ENCODE data around the gene CRADD. TPM values are rescaled to one million over a fixed set of nuclear protein-coding genes. Genes with fewer than 3 reads are reported as not detected.
A peak's percentile ranks its signal among the peaks of the same experiment; 100 is the strongest.

The CRADD gene
- total and polyA plus RNA-seq, 2 of the 4 experiments (the other 2 are of a cell fraction): 11.1 to 14.0 TPM

DNA sequence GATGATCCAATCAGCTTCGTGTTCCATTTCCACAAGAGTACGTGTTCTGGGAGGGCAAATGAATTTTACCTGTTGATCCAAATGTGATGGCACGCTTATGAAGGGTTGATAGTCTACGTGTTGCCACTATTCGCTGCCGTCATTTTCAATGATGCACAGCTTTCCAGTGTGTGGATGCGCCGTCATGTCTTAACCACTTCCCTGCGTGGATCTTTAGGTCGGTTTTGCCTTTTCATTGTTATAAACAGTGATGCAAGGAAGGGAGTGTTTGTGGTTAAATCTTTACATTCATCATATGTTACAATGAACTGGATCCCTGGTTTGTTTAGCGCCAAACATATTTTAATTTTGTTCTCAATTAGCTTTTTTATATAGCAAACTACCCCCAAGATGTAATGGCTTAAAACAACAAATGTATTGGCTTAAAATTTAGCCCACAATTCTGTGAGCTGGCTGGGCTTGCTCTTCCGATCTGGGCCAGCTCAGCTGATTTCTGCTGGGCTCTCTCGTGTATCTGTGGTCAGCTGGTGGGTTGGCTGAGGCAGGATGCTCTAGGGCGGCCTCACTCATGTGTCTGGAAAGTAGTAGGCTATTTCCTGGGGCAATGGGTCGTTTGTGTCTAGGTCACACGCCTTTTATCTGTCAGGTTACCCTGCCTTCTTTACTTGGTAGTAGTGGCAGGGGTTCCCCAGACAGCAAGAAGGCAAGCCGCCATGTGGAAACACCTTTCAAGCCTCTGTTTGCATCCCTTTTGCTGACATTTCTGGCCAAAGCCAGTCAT is 176.7 kb downstream of the CRADD start:
- no peak overlapping the region for H3K23ac ChIP-seq (ENCODE audit: low read depth, low read length)
- in situ Hi-C loops (cut with MboI; ENCODE audit: low sequenced_read_pairs): no loop called here
- H3K4ac ChIP-seq (ENCODE audit: low read depth, low read length): no peak overlapping the region
- no peak overlapping the region for H2BK5ac ChIP-seq (ENCODE audit: low read depth, low read length, poor library complexity, severe bottlenecking)
- no peak overlapping the region; the same call in none of the 2 replicates for H4K91ac ChIP-seq (ENCODE audit: insufficient read depth, low read depth, low read length)
- intact Hi-C loops (cut with micrococcal nuclease): no loop called here
- no peak for ATAC-seq (ENCODE audit: low read depth)
- no peaks in the 10 kb centered on the region for H3K27me3 ChIP-seq (ENCODE audit: control insufficient read depth, insufficient read depth, low read length)
- no peak overlapping the region for H3K4me3 ChIP-seq (ENCODE audit: insufficient read depth, low read depth, low read length)
- H3K14ac ChIP-seq (replicated peaks; ENCODE audit: low read depth, low read length): no peak overlapping the region; the same call in 1 of the 2 replicates
- H2AK5ac ChIP-seq (ENCODE audit: low read depth, low read length): peak overlapping the region; percentile 17; the same call in 1 of the 2 replicates
- TF ChIP-seq CEBPB (IDR thresholded peaks at IDR 0.05; ENCODE audit: low read depth, low read length): no peak
- no peak for TF ChIP-seq BHLHE40 (IDR thresholded peaks at IDR 0.05; ENCODE audit: low read depth, low read length)
- TF ChIP-seq SMC3 (IDR thresholded peaks at IDR 0.05; ENCODE audit: low read depth, low read length): no peak
- no peak for TF ChIP-seq FOS (IDR thresholded peaks at IDR 0.05; ENCODE audit: low read depth, low read length)
- TF ChIP-seq RAD21 (IDR thresholded peaks at IDR 0.05; ENCODE audit: low read length): no peak
- TF ChIP-seq CHD1 (IDR thresholded peaks at IDR 0.05; ENCODE audit: low read depth, low read length): no peak
- no peak for TF ChIP-seq RCOR1 (IDR thresholded peaks at IDR 0.05; ENCODE audit: insufficient replicate concordance, low read length)
- TF ChIP-seq MAFK (IDR thresholded peaks at IDR 0.05; ENCODE audit: low read depth, low read length): no peak
- no peak for TF ChIP-seq POLR2A (IDR thresholded peaks at IDR 0.05; ENCODE audit: low read depth, low read length)
- no peak for TF ChIP-seq MXI1 (IDR thresholded peaks at IDR 0.05; ENCODE audit: borderline replicate concordance, low read depth, low read length)
- no peak for TF ChIP-seq RFX5 (IDR thresholded peaks at IDR 0.05; ENCODE audit: low read depth, low read length)
- TF ChIP-seq, protein P1, sequence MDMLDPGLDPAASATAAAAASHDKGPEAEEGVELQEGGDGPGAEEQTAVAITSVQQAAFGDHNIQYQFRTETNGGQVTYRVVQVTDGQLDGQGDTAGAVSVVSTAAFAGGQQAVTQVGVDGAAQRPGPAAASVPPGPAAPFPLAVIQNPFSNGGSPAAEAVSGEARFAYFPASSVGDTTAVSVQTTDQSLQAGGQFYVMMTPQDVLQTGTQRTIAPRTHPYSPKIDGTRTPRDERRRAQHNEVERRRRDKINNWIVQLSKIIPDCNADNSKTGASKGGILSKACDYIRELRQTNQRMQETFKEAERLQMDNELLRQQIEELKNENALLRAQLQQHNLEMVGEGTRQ (IDR thresholded peaks at IDR 0.05; ENCODE audit: low read depth, low read length): no peak
- no peaks in the 10 kb centered on the region for H3K36me3 ChIP-seq (ENCODE audit: control insufficient read depth, insufficient read depth, low read length)
- 93% methylated on average over 7 of the region's 17 CpGs; no CpG with 5 or more reads in 1 of the 2 experiments for WGBS, 2 experiments (ENCODE audit: extremely low coverage in 2 of 2, insufficient read length in 1 of 2)
- H4K20me1 ChIP-seq (ENCODE audit: insufficient read depth, low read length): no peaks in the 10 kb centered on the region
- dilution Hi-C loops (cut with HindIII; ENCODE audit: low sequenced_read_pairs, unreplicated experiment): no loop called here
- no peak overlapping the region for H3K9ac ChIP-seq (ENCODE audit: low read depth, low read length)
- POLR2A ChIA-PET (ENCODE audit: unreplicated experiment): no interaction called here
- no peak overlapping the region for H2BK20ac ChIP-seq (ENCODE audit: low read depth, low read length)
- H3K9me3 ChIP-seq (ENCODE audit: control insufficient read depth, insufficient read depth, low read length): no peaks in the 10 kb centered on the region
- H3K4me1 ChIP-seq (ENCODE audit: control insufficient read depth, insufficient read depth, low read length): 0 out of 2 replicates have a peak, but pooled peaks cover 2% of the 10 kb centered on the region
- peak overlapping the region; percentile 45 for H2AK9ac ChIP-seq (replicated peaks; ENCODE audit: low read depth, low read length, poor library complexity)
- H2BK15ac ChIP-seq (ENCODE audit: low read depth, low read length): no peak overlapping the region
- no peaks in the 10 kb centered on the region for H3K79me1 ChIP-seq (ENCODE audit: low read depth in 1 of 2, low read length in 2 of 2)
- CTCF ChIA-PET: no interaction called here
- H2BK120ac ChIP-seq (ENCODE audit: low read depth, low read length): no peak overlapping the region
- no peak overlapping the region for H4K5ac ChIP-seq (ENCODE audit: low read depth, low read length)
- no peak overlapping the region for H3K56ac ChIP-seq (ENCODE audit: extremely low read depth, insufficient read depth, low read length)
- no peak overlapping the region for H3K18ac ChIP-seq (ENCODE audit: low read depth, low read length)
- BruUV-seq (replicated peaks): no TSS peak
- no peak overlapping the region for H2AFZ ChIP-seq (replicated peaks; ENCODE audit: low read length, poor library complexity)
- no peaks in the 10 kb centered on the region; the same call in 1 of the 2 replicates for H3K9me1 ChIP-seq (ENCODE audit: insufficient read depth, low read length)
- no peak overlapping the region for H3K27ac ChIP-seq (ENCODE audit: insufficient read depth, low read length)
- no peak overlapping the region for H4K8ac ChIP-seq (ENCODE audit: low read depth in 2 of 2, low read length in 2 of 2)
- no peak overlapping the region for H3K4me2 ChIP-seq (ENCODE audit: low read depth, low read length)
- DNase-seq: no peak

All from IMR-90 (cell line).